NCI-H69 (cell line): Measurements from ENCODE around the gene WDR17.
"Not testable (repeated sequence)": the region's sequence is repeated elsewhere in the genome, so short reads cannot be mapped to it uniquely, and the experiment has no call there.

Source experiments
- DNase-seq: peaks from one replicate; lab custom pipeline; 2025; lab: John Stamatoyannopoulos, UW

The WDR17 gene

GRCh38 chr4:176193126-176193525, 127.5 kb downstream of the WDR17 start:
- DNase-seq: no peak

- no peak for DNase-seq
Observed at GRCh38 chr4:176193938-176194337, 128.3 kb downstream of the WDR17 start.

GRCh38 chr4:176195184-176195978, 129.7 kb downstream of the WDR17 start, which contains the start of gene SPATA4:
Gene SPATA4 (minus strand): TSS chr4:176195585. CDS start chr4:176195562, 23 bp downstream.
- DNase-seq: peak; percentile 94

GRCh38 chr4:176198316-176198903, 132.8 kb downstream of the WDR17 start:
- peak; percentile 59 for DNase-seq

GRCh38 chr4:176205299-176205698, 139.7 kb downstream of the WDR17 start:
- DNase-seq: no peak

GRCh38 chr4:176207839-176208238, 142.2 kb downstream of the WDR17 start:
- no peak for DNase-seq

- no peak for DNase-seq
Observed at GRCh38 chr4:176209535-176209934, 143.9 kb downstream of the WDR17 start.

GRCh38 chr4:176210101-176210500, 144.5 kb downstream of the WDR17 start:
- no peak for DNase-seq

GRCh38 chr4:176210579-176211296, 145.1 kb downstream of the WDR17 start:
- no peak for DNase-seq

- not testable (repeated sequence) for DNase-seq
Observed at GRCh38 chr4:176212351-176212750, 146.7 kb downstream of the WDR17 start.

- no peak for DNase-seq
Observed at GRCh38 chr4:176217510-176217909, 151.9 kb downstream of the WDR17 start.

GRCh38 chr4:176222149-176222548, 156.5 kb downstream of the WDR17 start:
- no peak for DNase-seq

- no peak for DNase-seq
Observed at GRCh38 chr4:176223561-176223960, 157.9 kb downstream of the WDR17 start.

- no peak for DNase-seq
Observed at GRCh38 chr4:176226736-176227135, 161.1 kb downstream of the WDR17 start.

GRCh38 chr4:176229645-176230044, 164.0 kb downstream of the WDR17 start:
- no peak for DNase-seq
